Lung microvascular endothelial cell (primary cell): ENCODE data around the gene CTR9. TPM values are rescaled to one million over a fixed set of nuclear protein-coding genes. Genes with fewer than 3 reads are reported as not detected.
"Not testable (repeated sequence)": the region's sequence is repeated elsewhere in the genome, so short reads cannot be mapped to it uniquely, and the experiment has no call there.

ENCODE experiments used
- DNase-seq, 2 donors: peaks; one replicate each; pipeline versions ENCODE4 v3.0.0 to v3.0.0-alpha.2; 2010; ENCODE audit warnings: low read depth in 2 of 2
- total RNA-seq: library from RNA; depleted of rRNA; stranded (reverse); fragments of >200 nt; gene quantifications from 2 replicates; pipeline ENCODE4 v1.2.1, GENCODE V29; 2014

CTR9 gene
- total RNA-seq, 1 donor from 2014 or later, result 31.3 TPM

DNA sequence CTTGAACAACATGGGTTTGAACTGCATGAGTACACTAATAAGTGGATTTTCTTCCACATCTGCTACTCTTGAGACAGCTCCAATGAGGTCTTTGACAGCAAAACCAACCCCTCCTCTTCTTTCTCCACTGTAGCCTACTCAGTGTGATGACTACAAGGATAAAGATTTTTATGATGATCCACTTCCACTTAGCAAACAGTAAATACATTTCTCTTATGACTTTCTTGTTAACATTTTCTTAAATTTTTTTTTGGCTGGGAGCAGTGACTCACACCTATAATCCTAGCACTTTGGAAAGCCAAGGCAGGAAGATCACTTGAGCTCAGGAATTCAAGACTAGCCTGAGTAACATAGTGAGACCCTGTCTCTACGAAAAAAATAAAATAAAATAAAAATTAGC is 67.5 kb downstream of the CTR9 start:
- DNase-seq, result no peak

DNA sequence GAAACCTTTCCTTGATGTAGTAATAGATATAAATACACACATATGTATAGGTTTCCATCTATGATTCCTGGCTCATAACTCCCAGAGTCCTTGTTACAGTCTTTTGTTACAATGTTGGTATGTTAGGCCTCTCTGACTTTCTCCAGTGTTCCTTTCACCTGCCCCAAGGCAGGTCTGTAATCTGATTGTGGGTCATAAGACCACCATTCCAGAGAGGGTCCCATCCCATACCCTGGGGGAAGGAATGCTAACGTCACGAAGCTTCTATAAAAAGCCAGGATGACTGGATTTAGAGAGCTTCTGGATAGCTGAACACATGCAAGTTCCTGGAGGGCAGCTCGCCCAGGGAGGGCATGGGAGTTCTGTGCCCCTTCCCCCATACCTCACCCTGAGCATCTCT is 71.4 kb downstream of the CTR9 start:
- not testable (repeated sequence) for DNase-seq

DNA sequence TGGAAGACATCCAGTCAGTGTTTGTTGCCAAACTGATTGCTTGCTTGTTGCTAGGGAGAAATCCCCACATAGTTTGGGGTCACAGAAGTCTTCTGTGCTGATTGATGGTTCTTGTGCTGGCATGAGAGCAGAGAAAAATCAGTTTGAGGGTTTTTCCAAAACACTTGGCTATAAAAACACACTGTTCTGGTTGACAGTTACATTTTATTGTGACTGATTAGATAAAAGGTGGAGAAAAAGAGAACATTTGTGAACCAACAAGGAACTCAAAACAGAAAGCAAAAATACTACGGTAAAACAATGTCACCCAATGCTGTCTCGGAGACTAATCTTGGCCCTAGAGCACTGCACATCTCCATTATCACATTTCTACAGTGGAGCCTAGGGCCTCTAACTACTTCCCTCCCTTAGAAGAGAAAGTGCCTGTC is 72.1 kb downstream of the CTR9 start:
- peak; percentile 25 to 76 for DNase-seq

DNA sequence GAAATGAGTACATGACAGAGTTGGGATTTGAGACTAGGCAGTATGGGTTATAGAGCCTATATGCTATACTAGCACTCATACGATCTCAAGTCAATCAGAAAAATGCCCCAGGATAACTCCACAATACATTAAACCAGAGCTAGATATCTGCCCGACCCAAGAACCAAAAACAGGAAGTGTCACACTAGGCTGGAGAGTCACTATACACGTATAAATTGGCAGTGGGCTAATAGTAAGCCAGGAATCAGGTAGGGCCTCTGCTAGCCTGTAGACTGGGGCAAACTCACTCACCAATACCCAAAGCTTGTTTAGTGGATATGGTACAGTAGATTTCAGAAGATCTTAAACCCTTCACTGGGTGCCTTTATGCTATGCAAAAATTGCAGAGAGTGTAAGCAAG is 73.8 kb downstream of the CTR9 start:
- peak in 1 of 2 donors; percentile 13 for DNase-seq

DNA sequence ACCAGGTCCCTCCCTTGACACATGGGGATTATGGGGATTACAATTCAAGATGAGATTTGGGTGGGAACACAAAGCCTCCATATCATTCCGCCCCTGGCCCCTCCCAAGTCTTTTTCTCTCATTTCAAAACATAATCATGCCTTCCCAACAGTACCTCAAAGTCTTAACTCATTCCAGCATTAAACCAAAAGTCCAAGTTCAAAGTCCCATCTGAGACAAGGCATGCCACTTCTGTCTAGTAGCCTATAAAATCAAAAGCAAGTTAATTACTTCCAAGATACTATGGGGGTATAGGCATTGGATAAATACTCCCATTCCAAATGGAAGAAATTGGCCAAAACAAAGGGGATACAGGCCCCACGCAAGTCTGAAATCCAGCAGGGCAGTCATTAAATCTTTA is 77.4 kb downstream of the CTR9 start:
- DNase-seq, result no peak

DNA sequence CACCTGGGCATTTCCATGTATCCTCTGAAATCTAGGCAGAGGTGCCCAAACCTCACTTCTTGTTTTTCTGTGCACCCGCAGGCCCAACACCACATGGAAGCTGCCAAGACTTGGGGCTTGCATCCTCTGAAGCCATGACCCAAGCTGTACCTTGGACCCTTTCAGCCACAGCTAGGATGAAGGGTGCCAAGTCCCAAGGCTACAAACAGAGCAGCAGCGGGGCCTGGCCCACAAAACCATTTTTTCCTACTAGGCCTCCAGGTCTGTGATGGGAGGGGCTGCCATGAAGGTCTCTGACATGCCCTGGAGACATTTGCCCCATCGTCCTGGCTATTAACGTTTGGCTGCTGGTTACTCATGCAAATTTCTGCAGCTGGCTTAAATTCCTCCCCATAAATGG is 78.1 kb downstream of the CTR9 start:
- DNase-seq, result no peak

Other genes with a start within 250 kb of the CTR9 start
- 41.2 and 49.0 TPM in 2 replicates for gene RNF141, start 210.1 kb upstream of the CTR9 start, total RNA-seq
- gene LYVE1, start 182.6 kb upstream of the CTR9 start, total RNA-seq, result 101 and 140 TPM in 2 replicates
- 0.44 and 0.79 TPM in 2 replicates for gene IRAG1, start 57.5 kb upstream of the CTR9 start, total RNA-seq
- gene EIF4G2, start 57.7 kb downstream of the CTR9 start, total RNA-seq, result 647 and 657 TPM in 2 replicates
- gene ZBED5, start 106.8 kb downstream of the CTR9 start, total RNA-seq, result 7.4 and 9.3 TPM in 2 replicates